GM19463 (cell line): ENCODE measurements around the gene WDSUB1.

Experiments used
- ATAC-seq: cut with Tn5 transposase; IDR thresholded peaks from one replicate; pipeline ENCODE4 v1.9.1; 2021; ENCODE audit warnings: mild to moderate bottlenecking, moderate library complexity; ENCODE audit not compliant: unreplicated experiment

Gene WDSUB1

DNA sequence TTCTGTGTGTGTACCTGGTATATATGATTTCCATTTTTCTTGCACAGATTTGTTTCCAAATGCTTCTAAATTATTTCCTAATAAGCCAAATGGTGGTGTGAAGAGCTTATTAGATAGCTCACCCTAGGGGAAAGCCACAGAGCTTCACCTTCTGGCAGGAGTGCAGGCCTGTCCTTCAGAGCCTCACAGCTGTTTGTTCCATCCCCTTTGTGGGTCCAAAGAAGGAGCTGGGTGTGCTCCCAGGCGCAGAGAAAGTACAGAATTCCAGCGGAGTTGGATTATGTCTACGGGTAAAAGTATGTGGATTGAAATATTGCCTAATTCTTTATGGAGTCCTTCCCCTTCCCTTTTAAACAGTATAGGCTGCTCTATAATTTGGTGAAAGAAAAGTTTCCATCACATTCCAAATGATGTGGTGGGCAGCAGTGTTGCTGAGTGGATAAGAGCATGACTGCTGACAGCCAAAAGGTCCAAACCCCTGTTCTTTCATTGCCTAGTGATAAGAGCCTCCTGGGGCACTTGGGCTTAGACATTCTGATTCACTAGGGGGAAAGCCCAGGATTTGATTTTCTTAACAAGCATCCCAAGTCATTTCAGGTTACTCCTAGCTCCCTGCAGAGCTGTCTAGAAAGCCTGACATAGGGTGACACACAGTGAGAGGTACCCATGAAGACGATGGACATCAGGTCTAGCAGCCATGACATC is 86.6 kb downstream of the WDSUB1 start:
- no peak for ATAC-seq

DNA sequence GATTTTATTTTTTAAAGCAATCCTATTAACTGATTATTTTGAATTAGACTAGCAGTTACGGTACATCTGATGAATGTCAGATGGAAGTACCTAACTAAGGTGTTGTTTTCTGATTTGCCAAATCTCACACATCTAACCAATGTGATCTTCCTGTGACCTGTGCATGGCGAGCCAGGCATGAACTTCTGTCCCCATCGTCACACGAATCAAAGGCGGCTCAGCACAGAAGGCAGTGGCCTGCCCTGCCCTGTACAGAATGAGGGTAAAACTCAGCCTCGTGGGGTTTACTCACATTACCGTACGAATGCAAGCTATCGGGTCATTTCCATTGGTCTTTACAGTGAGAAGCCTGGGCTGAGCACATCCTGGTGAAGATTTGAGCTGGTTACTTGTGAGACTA is 87.3 kb downstream of the WDSUB1 start:
- no peak for ATAC-seq

DNA sequence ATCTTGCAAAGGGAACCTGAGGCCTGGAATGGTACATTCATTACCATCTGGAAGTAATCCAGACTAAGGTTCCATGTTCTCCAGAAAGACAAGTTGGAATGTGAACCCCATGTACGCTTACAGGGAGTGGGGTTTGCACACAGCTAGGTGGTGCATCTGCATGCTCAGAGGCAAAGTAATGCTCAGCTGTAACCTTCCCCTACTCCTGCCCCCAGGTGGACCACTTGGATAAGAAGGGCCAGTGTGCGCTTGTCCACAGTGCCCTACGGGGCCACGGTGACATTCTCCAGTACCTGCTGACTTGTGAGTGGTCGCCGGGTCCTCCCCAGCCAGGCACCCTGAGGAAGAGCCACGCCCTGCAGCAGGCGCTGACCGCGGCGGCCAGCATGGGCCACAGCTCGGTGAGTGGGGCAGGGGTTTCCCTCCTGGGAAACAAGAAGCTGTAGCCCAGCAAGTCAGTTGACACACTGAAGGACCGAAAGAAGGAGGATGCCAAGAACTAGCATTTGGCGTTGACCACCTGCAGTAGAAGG is 90.0 kb downstream of the WDSUB1 start:
- no peak for ATAC-seq

GRCh38 chr2:159195697-159196096 is 90.8 kb downstream of the WDSUB1 start:
- no peak for ATAC-seq

GRCh38 chr2:159194241-159194640 is 92.3 kb downstream of the WDSUB1 start:
- ATAC-seq: no peak

GRCh38 chr2:159193791-159194190 is 92.7 kb downstream of the WDSUB1 start:
- ATAC-seq: no peak

GRCh38 chr2:159192371-159192918 is 94.1 kb downstream of the WDSUB1 start:
- no peak for ATAC-seq

- no peak for ATAC-seq
Measured at GRCh38 chr2:159188449-159188848, 98.1 kb downstream of the WDSUB1 start.

DNA sequence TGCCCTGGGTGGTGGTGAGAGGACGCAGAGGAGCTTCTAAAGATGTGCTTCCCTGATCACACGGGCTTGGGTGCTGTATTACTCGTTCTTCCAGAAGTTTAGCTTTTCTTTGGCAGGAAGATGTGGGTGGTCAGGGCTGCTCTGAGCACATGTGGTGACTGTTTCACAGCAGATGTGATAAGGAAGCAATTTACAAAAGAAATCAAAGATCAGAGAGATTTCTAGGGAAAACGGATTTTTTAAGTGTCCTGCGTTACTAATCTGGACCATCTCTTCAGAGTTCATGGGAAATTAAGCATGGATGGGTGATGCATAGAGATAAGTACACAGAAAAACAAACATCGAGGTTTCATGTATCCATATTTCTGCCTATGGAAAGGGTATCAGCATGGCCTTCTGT is 99.4 kb downstream of the WDSUB1 start:
- no peak for ATAC-seq

- peak; percentile 59 for ATAC-seq
Measured at GRCh38 chr2:159186462-159186861, 100.0 kb downstream of the WDSUB1 start.
